GM12865 (cell line): ENCODE measurements around the gene TP73.

Experiments used
- DNase-seq: peaks from one replicate; pipeline ENCODE4 v3.0.0; 2010; ENCODE audit warnings: low read depth
- H3K4me3 ChIP-seq: 2 replicates; pipeline ENCODE4 v1.5.1; 2011; ENCODE audit warnings: mild to moderate bottlenecking, low read depth, low read length, control low read depth
- CTCF ChIP-seq: IDR thresholded peaks from 2 replicates; pipeline ENCODE4 v1.5.1; 2011; ENCODE audit warnings: low read length, control low read depth, low read depth, inconsistent platforms; ENCODE audit not compliant: insufficient read depth; ENCODE audit errors: missing control alignments

The TP73 gene

GRCh38 chr1:3636080-3636479, 16.2 kb upstream of the TP73 start:
- no peak for DNase-seq
- no peak for TF ChIP-seq CTCF
- no peak overlapping the region for H3K4me3 ChIP-seq

DNA sequence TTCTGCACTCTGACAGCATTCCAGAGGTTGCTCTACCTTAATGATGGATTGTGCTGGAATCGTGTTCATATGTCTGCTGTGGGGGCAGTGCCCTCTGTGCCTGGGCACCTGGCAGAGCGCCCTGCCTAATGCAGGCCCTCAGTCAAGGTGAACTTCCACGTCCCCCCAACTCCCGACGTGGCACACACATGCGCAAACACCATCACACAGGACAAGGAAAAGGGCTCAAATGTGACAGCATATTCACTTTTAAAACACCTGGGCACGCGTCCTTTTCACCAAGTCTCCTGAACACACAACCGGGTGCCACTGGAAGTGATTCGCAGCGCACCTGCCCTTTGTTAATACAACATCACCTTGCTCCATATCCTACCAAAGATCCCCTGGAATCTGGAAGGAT, 15.8 kb upstream of the TP73 start:
- no peak overlapping the region for H3K4me3 ChIP-seq
- no peak for TF ChIP-seq CTCF
- no peak for DNase-seq

DNA sequence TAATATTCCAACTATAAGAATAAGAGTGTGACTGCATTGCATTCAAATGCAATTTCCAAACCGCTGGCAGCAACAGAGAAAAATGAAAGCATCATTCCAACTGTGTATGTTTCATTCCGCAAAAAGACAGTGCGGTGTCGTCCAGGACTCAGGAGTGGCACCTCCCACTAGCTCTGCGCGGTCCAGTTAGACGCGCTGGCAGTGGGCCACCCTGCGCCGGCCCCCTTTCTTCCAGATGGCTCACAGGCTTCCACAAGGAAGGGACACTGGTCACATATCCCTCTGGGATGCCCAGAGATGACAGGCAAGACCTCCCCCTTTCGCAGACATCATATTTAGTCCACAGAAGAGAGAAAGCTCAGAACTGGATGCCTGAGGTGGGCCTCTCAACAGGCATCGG, 14.3 kb upstream of the TP73 start:
- no peak overlapping the region for H3K4me3 ChIP-seq
- no peak for TF ChIP-seq CTCF
- DNase-seq: no peak

- no peak overlapping the region for H3K4me3 ChIP-seq
- TF ChIP-seq CTCF: no peak
- no peak for DNase-seq
Observed at GRCh38 chr1:3638676-3639075, 13.6 kb upstream of the TP73 start.

DNA sequence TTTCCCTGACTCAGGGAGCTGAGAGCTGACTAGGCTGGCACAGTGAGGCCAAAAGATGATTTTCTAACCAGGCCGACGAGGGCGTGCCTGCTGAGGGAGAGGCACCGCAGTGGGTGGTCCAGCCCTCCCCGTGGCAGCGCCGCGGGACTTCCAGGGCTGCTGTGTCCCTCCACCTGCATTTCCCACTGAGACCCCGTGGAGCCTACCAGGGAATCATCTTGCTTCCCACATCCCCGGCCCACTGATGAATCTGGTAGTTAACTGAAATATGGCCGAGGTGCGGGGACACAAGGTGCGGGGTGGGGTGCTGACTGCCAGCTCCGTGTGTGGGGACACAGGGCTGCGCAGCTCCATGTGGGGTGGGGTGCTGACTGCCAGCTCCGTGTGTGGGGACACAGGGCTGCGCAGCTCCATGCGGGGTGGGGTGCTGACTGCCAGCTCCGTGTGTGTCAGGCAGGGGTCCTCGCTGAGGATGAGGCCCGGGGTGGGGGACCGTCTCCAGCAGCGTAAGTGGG, 12.9 kb upstream of the TP73 start:
- TF ChIP-seq CTCF: no peak
- DNase-seq: no peak
- H3K4me3 ChIP-seq: no peak overlapping the region

DNA sequence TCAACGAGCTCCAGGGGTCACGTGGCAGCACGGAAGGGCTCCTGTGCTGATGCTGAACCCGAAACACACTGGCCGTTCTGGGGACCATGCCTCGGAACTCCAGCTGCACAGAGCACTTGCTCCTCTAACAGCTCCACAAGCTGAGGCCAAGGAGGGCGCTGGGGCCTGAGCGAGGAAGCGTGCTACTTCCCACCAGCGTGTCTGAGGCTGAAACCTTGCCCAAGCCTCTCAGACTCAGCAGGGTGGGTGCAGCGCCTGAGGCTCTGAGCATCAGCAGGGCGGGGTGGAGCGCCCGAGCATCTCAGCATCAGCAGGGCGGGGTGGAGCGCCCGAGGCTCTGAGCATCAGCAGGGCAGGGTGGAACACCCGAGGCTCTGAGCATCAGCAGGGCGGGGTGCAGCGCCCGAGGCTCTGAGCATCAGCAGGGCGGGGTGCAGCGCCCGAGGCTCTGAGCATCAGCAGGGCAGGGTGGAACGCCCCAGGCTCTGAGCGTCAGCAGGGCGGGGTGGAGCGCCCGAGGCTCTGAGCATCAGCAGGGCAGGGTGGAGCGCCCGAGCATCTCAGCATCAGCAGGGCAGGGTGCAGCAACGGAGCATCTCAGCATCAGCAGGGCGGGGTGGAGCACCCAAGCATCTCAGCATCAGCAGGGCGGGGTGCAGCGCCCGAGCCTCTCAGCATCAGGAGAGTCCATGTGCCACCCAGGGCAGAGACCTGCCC, 12.0 kb upstream of the TP73 start:
- no peak for TF ChIP-seq CTCF
- DNase-seq: no peak
- H3K4me3 ChIP-seq: no peak overlapping the region

DNA sequence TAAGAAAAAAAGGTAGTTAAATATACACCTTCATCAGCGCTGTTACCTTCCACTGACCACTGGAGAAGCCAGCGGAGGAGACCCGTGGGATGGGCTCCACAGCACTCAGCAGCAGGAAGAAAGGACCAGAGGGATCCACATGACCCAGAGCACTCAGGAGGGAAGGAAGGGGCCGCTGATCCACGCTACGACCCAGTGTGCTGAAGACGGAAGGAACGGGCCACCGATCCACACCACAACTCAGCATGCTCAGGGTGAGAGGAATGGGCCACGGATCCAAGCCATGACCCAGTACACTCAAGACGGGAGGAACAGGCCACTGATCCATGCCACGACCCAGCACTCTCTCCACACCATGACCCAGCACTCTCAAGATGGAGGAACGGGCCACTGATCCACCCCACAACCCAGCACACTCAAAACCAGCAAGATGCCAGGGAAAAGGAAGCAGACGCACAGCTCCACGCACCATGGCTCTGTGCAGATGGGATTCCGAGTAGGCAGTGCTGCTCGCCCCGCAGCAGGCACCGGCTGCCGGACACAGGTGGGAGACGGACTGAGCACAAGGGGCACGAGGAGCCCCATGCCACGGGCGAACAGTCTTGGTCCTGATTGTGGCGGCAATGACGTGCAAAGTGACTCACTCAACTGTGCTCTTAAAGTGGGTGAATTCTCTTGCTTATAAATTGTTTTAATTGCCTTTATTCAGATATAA, 11.1 kb upstream of the TP73 start:
- no peak for DNase-seq
- TF ChIP-seq CTCF: no peak
- no peak overlapping the region for H3K4me3 ChIP-seq
